ENCODE data around the gene FRMD8. TPM values are rescaled to one million over a fixed set of nuclear protein-coding genes. Genes with fewer than 3 reads are reported as not detected.

FRMD8 gene
- total RNA-seq, 2 donors from 2014 or later = 20.0 to 46.8 TPM

GRCh38 chr11:65440831-65441499 lies 54.5 kb downstream of the FRMD8 start:
- H3K9me3 ChIP-seq = no peaks in the 10 kb centered on the region
- WGBS, 2 donors = 63 to 73% methylated on average over 8 of the region's 8 CpGs
- H3K27me3 ChIP-seq = no peaks in the 10 kb centered on the region
- no peak overlapping the region for H3K4me3 ChIP-seq
- peaks cover 68% of the 10 kb centered on the region for H3K4me1 ChIP-seq
- TF ChIP-seq, protein P1, sequence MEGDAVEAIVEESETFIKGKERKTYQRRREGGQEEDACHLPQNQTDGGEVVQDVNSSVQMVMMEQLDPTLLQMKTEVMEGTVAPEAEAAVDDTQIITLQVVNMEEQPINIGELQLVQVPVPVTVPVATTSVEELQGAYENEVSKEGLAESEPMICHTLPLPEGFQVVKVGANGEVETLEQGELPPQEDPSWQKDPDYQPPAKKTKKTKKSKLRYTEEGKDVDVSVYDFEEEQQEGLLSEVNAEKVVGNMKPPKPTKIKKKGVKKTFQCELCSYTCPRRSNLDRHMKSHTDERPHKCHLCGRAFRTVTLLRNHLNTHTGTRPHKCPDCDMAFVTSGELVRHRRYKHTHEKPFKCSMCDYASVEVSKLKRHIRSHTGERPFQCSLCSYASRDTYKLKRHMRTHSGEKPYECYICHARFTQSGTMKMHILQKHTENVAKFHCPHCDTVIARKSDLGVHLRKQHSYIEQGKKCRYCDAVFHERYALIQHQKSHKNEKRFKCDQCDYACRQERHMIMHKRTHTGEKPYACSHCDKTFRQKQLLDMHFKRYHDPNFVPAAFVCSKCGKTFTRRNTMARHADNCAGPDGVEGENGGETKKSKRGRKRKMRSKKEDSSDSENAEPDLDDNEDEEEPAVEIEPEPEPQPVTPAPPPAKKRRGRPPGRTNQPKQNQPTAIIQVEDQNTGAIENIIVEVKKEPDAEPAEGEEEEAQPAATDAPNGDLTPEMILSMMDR (IDR thresholded peaks at IDR 0.05) = no peak
- TF ChIP-seq POLR2A (IDR thresholded peaks at IDR 0.05) = peak in 1 of 3 donors; percentile 8
- ATAC-seq = no peak
- peak overlapping the region in 2 of 4 donors; percentile 62 to 66 for H3K27ac ChIP-seq
- DNase-seq = peak in 1 of 4 donors; percentile 14
- intact Hi-C loops (cut with DNase I) = no loop called here
- peaks cover 0 to 17% of the 10 kb centered on the region in 2 donors for H3K36me3 ChIP-seq (replicated peaks in 1 of 2; ENCODE audit: insufficient read depth in 1 of 2, low read depth in 2 of 2)

DNA sequence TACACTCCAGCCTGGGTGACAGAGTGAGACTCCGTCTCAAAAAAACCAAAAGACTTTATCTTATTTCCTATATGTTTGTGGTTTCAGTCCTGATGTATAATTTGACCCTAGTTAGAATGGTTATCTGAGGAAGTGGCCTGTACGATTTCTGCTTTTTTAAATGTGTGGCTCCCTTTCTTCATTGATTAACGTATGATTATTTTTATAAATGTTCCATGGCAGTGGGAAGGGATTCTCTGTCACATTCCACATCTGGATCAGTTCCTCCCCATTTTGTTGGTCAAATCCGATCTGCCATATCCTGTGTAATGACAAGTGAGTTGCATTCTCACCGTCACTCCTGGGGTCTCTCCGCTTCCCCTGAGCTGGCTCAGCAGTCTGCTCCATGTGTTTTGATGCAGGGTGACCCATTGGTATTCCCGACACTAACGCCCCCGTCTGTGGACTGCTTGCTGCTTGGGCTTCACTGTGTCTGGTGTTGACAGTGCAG lies 56.5 kb downstream of the FRMD8 start:
- peaks cover 0 to 8% of the 10 kb centered on the region in 2 donors for H3K36me3 ChIP-seq (replicated peaks in 1 of 2; ENCODE audit: insufficient read depth in 1 of 2, low read depth in 2 of 2)
- ATAC-seq (no peak), DNase-seq (peak in 1 of 4 donors; percentile 25)
- no peak for TF ChIP-seq POLR2A (IDR thresholded peaks at IDR 0.05)
- TF ChIP-seq, protein P1 (IDR thresholded peaks at IDR 0.05) = no peak
- H3K27me3 ChIP-seq = no peaks in the 10 kb centered on the region
- intact Hi-C loops (cut with DNase I) = no loop called here
- H3K9me3 ChIP-seq = no peaks in the 10 kb centered on the region
- peaks cover 55% of the 10 kb centered on the region for H3K4me1 ChIP-seq
- peak overlapping the region in 3 of 4 donors; percentile 33 to 63 (median 62) for H3K27ac ChIP-seq
- 75 to 77% methylated on average over 9 of the region's 9 CpGs for WGBS, 2 donors
- H3K4me3 ChIP-seq = no peak overlapping the region

DNA sequence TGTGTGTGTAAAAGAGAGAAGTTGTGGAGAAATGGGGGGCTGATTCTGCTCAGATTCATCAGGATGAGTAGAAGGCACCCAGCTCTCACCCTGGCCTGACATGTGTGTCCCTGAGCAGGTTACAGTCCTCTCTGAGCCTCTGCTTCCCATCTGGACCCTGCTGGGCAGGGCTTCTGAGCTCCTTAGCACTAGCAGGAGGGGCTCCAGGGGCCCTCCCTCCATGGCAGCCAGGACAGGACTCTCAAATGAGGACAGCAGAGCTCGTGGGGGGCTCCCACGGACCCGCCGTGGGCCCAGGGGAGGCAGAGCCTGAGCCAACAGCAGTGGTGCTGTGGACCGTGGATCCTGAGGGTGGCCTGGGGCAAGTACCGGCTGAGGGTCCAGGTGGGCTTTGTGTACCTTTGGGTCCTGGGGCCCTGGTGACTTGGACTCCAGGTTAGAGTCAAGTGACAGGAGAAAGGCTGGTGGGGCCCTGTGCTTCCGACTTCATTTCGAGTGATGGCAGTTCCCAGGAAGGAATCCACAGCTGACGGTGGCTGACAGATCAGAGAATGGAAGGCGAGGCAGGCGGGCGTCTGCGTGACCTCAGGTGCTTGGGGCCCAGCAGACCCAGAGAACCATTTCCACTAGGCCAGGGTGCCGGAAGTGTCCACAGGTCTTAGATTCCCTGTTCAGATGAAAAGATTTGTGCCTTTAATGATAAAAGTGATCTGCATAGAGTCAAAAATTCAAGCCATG lies 58.0 kb downstream of the FRMD8 start:
- ATAC-seq = no peak
- no peak overlapping the region for H3K4me3 ChIP-seq
- peaks cover 0 to 7% of the 10 kb centered on the region in 2 donors for H3K36me3 ChIP-seq (replicated peaks in 1 of 2; ENCODE audit: insufficient read depth in 1 of 2, low read depth in 2 of 2)
- peak overlapping the region in 3 of 4 donors; percentile 6 to 63 (median 30) for H3K27ac ChIP-seq
- H3K9me3 ChIP-seq = no peaks in the 10 kb centered on the region
- peaks cover 45% of the 10 kb centered on the region for H3K4me1 ChIP-seq
- intact Hi-C loops (cut with DNase I) = no loop called here
- TF ChIP-seq, protein P1 (IDR thresholded peaks at IDR 0.05) = no peak
- no peak for TF ChIP-seq POLR2A (IDR thresholded peaks at IDR 0.05)
- H3K27me3 ChIP-seq = no peaks in the 10 kb centered on the region
- WGBS, 2 donors = 87 to 92% methylated on average over 9 to 10 of the region's 14 CpGs
- DNase-seq = peak in 2 of 4 donors; percentile 6 to 24

- peaks cover 0 to 7% of the 10 kb centered on the region in 2 donors for H3K36me3 ChIP-seq (replicated peaks in 1 of 2; ENCODE audit: insufficient read depth in 1 of 2, low read depth in 2 of 2)
- DNase-seq (peak in 1 of 4 donors; percentile 11), ATAC-seq (no peak)
- WGBS, 2 donors = 81 to 89% methylated on average over 15 of the region's 15 CpGs
- no peaks in the 10 kb centered on the region for H3K27me3 ChIP-seq
- intact Hi-C loops (cut with DNase I) = no loop called here
- peaks cover 38% of the 10 kb centered on the region for H3K4me1 ChIP-seq
- H3K27ac ChIP-seq = peak overlapping the region in 1 of 4 donors; percentile 52
- H3K9me3 ChIP-seq = no peaks in the 10 kb centered on the region
- no peak overlapping the region for H3K4me3 ChIP-seq
- TF ChIP-seq, protein P1 (IDR thresholded peaks at IDR 0.05) = no peak
- TF ChIP-seq POLR2A (IDR thresholded peaks at IDR 0.05) = no peak
Measured at GRCh38 chr11:65445101-65445603, 58.7 kb downstream of the FRMD8 start.

Data from body of pancreas (tissue), 4 donors.